Stimulated activated CD8-positive, alpha-beta memory T cell treated with anti-CD3 and anti-CD28 coated beads, Interleukin-2, amount 100 ng/mL, for 1 hour (primary cell): ENCODE results near the gene FHDC1.

Source experiments
- DNase-seq, 2 donors: peaks; one replicate each; pipeline ENCODE4 v3.0.0-alpha.2; 2020; ENCODE audit warnings: low read depth in 2 of 2

Gene FHDC1

GRCh38 chr4:153005899-153006381 lies 69.8 kb downstream of the FHDC1 start:
- no peak for DNase-seq

GRCh38 chr4:153008578-153009199 lies 72.6 kb downstream of the FHDC1 start:
- no peak for DNase-seq

- no peak for DNase-seq
Observed at GRCh38 chr4:153010146-153010545, 74.0 kb downstream of the FHDC1 start.

GRCh38 chr4:153013202-153013977 lies 77.3 kb downstream of the FHDC1 start:
- no peak for DNase-seq

- DNase-seq = no peak
Observed at GRCh38 chr4:153014460-153014859, 78.3 kb downstream of the FHDC1 start.

GRCh38 chr4:153016592-153016991 lies 80.5 kb downstream of the FHDC1 start:
- DNase-seq = no peak

- DNase-seq = no peak
Observed at GRCh38 chr4:153018031-153018430, 81.9 kb downstream of the FHDC1 start.

GRCh38 chr4:153018684-153019083 lies 82.6 kb downstream of the FHDC1 start:
- DNase-seq = no peak

GRCh38 chr4:153019906-153020305 lies 83.8 kb downstream of the FHDC1 start:
- no peak for DNase-seq

- DNase-seq = no peak
Observed at GRCh38 chr4:153020457-153020856, 84.3 kb downstream of the FHDC1 start.

- no peak for DNase-seq
Observed at GRCh38 chr4:153021276-153021675, 85.2 kb downstream of the FHDC1 start.

- no peak for DNase-seq
Observed at GRCh38 chr4:153022241-153022715, 86.2 kb downstream of the FHDC1 start.

- DNase-seq = no peak
Observed at GRCh38 chr4:153023139-153023538, 87.0 kb downstream of the FHDC1 start.

- DNase-seq = no peak
Observed at GRCh38 chr4:153023692-153024394, 87.7 kb downstream of the FHDC1 start.

- no peak for DNase-seq
Observed at GRCh38 chr4:153024466-153024865, 88.3 kb downstream of the FHDC1 start.

- DNase-seq = no peak
Observed at GRCh38 chr4:153025406-153025805, 89.3 kb downstream of the FHDC1 start.

GRCh38 chr4:153026591-153027346 lies 90.6 kb downstream of the FHDC1 start:
- no peak for DNase-seq

- no peak for DNase-seq
Observed at GRCh38 chr4:153027866-153028265, 91.7 kb downstream of the FHDC1 start.

- no peak for DNase-seq
Observed at GRCh38 chr4:153028535-153028934, 92.4 kb downstream of the FHDC1 start.
